ENCODE results near the gene GNG11. TPM values are rescaled to one million over a fixed set of nuclear protein-coding genes. Genes with fewer than 3 reads are reported as not detected.
A peak's percentile ranks its signal among the peaks of the same experiment; 100 is the strongest.

GNG11 gene
- total RNA-seq, 1 experiment from 2014 or later, result 4.4 TPM

- no peak for DNase-seq
- no peak overlapping the region for H3K4me2 ChIP-seq
- H3K36me3 ChIP-seq (ENCODE audit: low read depth), result no peaks in the 10 kb centered on the region
- no peak overlapping the region for H2AFZ ChIP-seq
- no peaks in the 10 kb centered on the region for H3K9me2 ChIP-seq (ENCODE audit: insufficient read depth)
- H3F3A ChIP-seq (ENCODE audit: insufficient read depth, low read depth), result no peaks in the 10 kb centered on the region
- H3K27ac ChIP-seq, result no peak overlapping the region
- ChIA-PET POLR2A (ENCODE audit: unreplicated experiment) (no interaction called here), CTCF (interaction anchor here (0.6 kb wide), 1 partner anchor 15 kb away, joined by 3 read pairs; no protein-coding TSS in a partner anchor)
- H3K27me3 ChIP-seq (ENCODE audit: insufficient read depth, low read depth), result no peaks in the 10 kb centered on the region
- H3K4me1 ChIP-seq (replicated peaks; ENCODE audit: insufficient read depth), result no peaks in the 10 kb centered on the region
- intact Hi-C loops (cut with micrococcal nuclease; ENCODE audit: unreplicated experiment), result no loop called here
- H4K20me1 ChIP-seq (ENCODE audit: insufficient read depth), result no peaks in the 10 kb centered on the region
- no TSS peak for BruUV-seq (replicated peaks)
- H3K4me3 ChIP-seq, result no peak overlapping the region
- no peaks in the 10 kb centered on the region for H3K79me2 ChIP-seq (ENCODE audit: low read depth)
- H3K9me3 ChIP-seq (ENCODE audit: insufficient read depth, low read depth), result no peaks in the 10 kb centered on the region
- TF ChIP-seq, protein P1, sequence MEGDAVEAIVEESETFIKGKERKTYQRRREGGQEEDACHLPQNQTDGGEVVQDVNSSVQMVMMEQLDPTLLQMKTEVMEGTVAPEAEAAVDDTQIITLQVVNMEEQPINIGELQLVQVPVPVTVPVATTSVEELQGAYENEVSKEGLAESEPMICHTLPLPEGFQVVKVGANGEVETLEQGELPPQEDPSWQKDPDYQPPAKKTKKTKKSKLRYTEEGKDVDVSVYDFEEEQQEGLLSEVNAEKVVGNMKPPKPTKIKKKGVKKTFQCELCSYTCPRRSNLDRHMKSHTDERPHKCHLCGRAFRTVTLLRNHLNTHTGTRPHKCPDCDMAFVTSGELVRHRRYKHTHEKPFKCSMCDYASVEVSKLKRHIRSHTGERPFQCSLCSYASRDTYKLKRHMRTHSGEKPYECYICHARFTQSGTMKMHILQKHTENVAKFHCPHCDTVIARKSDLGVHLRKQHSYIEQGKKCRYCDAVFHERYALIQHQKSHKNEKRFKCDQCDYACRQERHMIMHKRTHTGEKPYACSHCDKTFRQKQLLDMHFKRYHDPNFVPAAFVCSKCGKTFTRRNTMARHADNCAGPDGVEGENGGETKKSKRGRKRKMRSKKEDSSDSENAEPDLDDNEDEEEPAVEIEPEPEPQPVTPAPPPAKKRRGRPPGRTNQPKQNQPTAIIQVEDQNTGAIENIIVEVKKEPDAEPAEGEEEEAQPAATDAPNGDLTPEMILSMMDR (conservative IDR thresholded peaks at IDR 0.05), result no peak
- TF ChIP-seq EZH2 (IDR thresholded peaks at IDR 0.05; ENCODE audit: low read depth), result no peak
These were observed 50.6 kb downstream of the GNG11 start for GRCh38 chr7:93972029-93972725.

DNA sequence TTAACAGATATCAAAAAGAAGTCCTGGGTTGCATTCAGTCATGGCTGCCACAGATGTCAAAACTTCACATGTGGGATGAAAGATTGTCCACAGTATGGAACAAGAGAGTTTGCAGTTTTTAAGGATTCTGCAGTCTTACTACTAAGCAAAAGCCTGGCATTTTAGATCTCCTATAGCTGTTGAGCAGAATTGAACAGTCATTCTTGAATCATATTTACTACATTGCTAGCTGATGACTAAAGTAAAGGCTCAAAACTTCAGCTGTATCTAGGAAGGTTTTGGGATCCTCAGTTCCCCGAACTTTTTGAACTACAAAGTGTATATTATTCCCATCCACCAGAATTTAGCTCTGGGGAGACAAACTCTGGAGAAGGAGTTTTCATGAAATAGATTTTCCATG, 51.6 kb downstream of the GNG11 start:
- CTCF ChIA-PET, result no interaction called here
- Histone ChIP-seq H3K36me3 (ENCODE audit: low read depth) (no peaks in the 10 kb centered on the region), H3K27me3 (ENCODE audit: insufficient read depth, low read depth) (no peaks in the 10 kb centered on the region), H3K4me3 (no peak overlapping the region), H3K4me1 (replicated peaks; ENCODE audit: insufficient read depth) (no peaks in the 10 kb centered on the region), H3K79me2 (ENCODE audit: low read depth) (no peaks in the 10 kb centered on the region), H3K9me2 (ENCODE audit: insufficient read depth) (no peaks in the 10 kb centered on the region), H3K9me3 (ENCODE audit: insufficient read depth, low read depth) (no peaks in the 10 kb centered on the region), H4K20me1 (ENCODE audit: insufficient read depth) (no peaks in the 10 kb centered on the region), H3F3A (ENCODE audit: insufficient read depth, low read depth) (no peaks in the 10 kb centered on the region), H2AFZ (no peak overlapping the region), H3K27ac (no peak overlapping the region), H3K4me2 (no peak overlapping the region)
- no TSS peak for BruUV-seq (replicated peaks)
- TF ChIP-seq, protein P1 (conservative IDR thresholded peaks at IDR 0.05), result no peak
- no peak for TF ChIP-seq EZH2 (IDR thresholded peaks at IDR 0.05; ENCODE audit: low read depth)
- intact Hi-C loops (cut with micrococcal nuclease; ENCODE audit: unreplicated experiment), result no loop called here
- no peak for DNase-seq
- POLR2A ChIA-PET (ENCODE audit: unreplicated experiment), result interaction anchor here (0.7 kb wide), 1 partner anchor 8 kb away, joined by 5 read pairs; no protein-coding TSS in a partner anchor

- H3K4me2 ChIP-seq, result no peak overlapping the region
- no peaks in the 10 kb centered on the region for H3K9me3 ChIP-seq (ENCODE audit: insufficient read depth, low read depth)
- H3K27ac ChIP-seq, result no peak overlapping the region
- H3K4me1 ChIP-seq (replicated peaks; ENCODE audit: insufficient read depth), result no peaks in the 10 kb centered on the region
- intact Hi-C loops (cut with micrococcal nuclease; ENCODE audit: unreplicated experiment), result no loop called here
- H3K79me2 ChIP-seq (ENCODE audit: low read depth), result no peaks in the 10 kb centered on the region
- H3K27me3 ChIP-seq (ENCODE audit: insufficient read depth, low read depth), result no peaks in the 10 kb centered on the region
- no peak for DNase-seq
- TF ChIP-seq EZH2 (IDR thresholded peaks at IDR 0.05; ENCODE audit: low read depth), result no peak
- TF ChIP-seq, protein P1 (conservative IDR thresholded peaks at IDR 0.05), result no peak
- H2AFZ ChIP-seq, result 0 out of 2 replicates have a peak overlapping the region, but pooled peaks have one; percentile 26
- H3K9me2 ChIP-seq (ENCODE audit: insufficient read depth), result no peaks in the 10 kb centered on the region
- no peak overlapping the region for H3K4me3 ChIP-seq
- no TSS peak for BruUV-seq (replicated peaks)
- ChIA-PET CTCF (no interaction called here), POLR2A (ENCODE audit: unreplicated experiment) (interaction anchor here (0.7 kb wide), 1 partner anchor 874 kb away, joined by 8 read pairs; no protein-coding TSS in a partner anchor)
- H3F3A ChIP-seq (ENCODE audit: insufficient read depth, low read depth), result no peaks in the 10 kb centered on the region
- no peaks in the 10 kb centered on the region for H3K36me3 ChIP-seq (ENCODE audit: low read depth)
- H4K20me1 ChIP-seq (ENCODE audit: insufficient read depth), result no peaks in the 10 kb centered on the region
These were observed 55.8 kb downstream of the GNG11 start for GRCh38 chr7:93977211-93977950.

Other genes with a start within 250 kb of the GNG11 start
- 67.3 and 86.1 TPM in 2 replicates for gene TFPI2, start 31.0 kb upstream of the GNG11 start, total RNA-seq (2021)
- gene GNGT1, start 15.2 kb upstream of the GNG11 start, total RNA-seq (2021), result 1.1 TPM in 1 of 2 replicates, not detected in the other
- 39.5 and 43.0 TPM in 2 replicates for gene BET1, start 82.6 kb downstream of the GNG11 start, total RNA-seq (2021)